ENCODE results near the gene SERTAD4. TPM values are rescaled to one million over a fixed set of nuclear protein-coding genes. Genes with fewer than 3 reads are reported as not detected.

SERTAD4 gene
- total and polyA plus RNA-seq, 8 donors: 0.29 to 5.4 (median 2.5) TPM

DNA sequence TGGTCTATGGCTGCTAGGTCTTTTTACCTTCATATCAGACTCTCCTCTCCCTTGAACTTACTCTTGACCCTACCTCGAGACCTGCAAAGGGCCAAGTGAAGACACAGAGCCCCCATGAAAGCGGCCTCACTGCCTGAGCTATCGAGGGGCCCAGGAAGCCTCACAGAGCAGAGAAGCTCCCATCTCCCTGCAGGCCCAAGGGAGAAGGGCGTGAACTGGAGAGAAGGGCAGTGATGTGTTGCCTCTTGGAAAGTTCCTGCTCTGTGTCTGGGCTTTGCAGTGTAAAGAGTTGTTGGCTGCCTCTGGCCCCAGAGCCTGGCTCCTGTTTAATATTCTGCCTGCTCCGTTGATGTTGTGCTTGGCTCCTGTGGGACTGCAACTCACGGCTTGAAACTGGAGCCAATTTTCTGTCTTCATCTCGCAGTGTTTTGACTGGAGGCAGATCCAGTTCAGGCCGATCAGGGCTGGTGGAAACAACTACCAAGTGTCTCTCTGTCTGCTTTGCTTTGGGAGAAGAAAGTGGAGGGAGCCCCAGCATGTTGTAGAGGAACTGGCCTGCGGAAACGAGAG, 4.3 kb downstream of the SERTAD4 start:
- intact Hi-C loops (cut with DNase I; ENCODE audit: low total_unique reads): no loop called here
- TF ChIP-seq EP300 (IDR thresholded peaks at IDR 0.05) (peak; percentile 36), POLR2A (IDR thresholded peaks at IDR 0.05) (no peak), POLR2AphosphoS5 (IDR thresholded peaks at IDR 0.05) (peak in 2 of 3 donors; percentile 51 to 76)
- TF ChIP-seq, protein P1, sequence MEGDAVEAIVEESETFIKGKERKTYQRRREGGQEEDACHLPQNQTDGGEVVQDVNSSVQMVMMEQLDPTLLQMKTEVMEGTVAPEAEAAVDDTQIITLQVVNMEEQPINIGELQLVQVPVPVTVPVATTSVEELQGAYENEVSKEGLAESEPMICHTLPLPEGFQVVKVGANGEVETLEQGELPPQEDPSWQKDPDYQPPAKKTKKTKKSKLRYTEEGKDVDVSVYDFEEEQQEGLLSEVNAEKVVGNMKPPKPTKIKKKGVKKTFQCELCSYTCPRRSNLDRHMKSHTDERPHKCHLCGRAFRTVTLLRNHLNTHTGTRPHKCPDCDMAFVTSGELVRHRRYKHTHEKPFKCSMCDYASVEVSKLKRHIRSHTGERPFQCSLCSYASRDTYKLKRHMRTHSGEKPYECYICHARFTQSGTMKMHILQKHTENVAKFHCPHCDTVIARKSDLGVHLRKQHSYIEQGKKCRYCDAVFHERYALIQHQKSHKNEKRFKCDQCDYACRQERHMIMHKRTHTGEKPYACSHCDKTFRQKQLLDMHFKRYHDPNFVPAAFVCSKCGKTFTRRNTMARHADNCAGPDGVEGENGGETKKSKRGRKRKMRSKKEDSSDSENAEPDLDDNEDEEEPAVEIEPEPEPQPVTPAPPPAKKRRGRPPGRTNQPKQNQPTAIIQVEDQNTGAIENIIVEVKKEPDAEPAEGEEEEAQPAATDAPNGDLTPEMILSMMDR (IDR thresholded peaks at IDR 0.05): no peak
- H3K9me3 ChIP-seq: no peaks in the 10 kb centered on the region
- peaks cover 25 to 74% (median 50%) of the 10 kb centered on the region in 4 donors for H3K4me1 ChIP-seq
- no peaks in the 10 kb centered on the region for H3K36me3 ChIP-seq
- peak in 1 of 2 donors; percentile 89 for DNase-seq
- no peak overlapping the region for H3K4me3 ChIP-seq
- peak overlapping the region in 4 of 5 donors; percentile 48 to 79 (median 64) for H3K27ac ChIP-seq
- 21 to 43% (median 30%) methylated on average over 10 of the region's 10 CpGs for WGBS, 5 donors
- peaks cover 0 to 29% (median 20%) of the 10 kb centered on the region in 3 donors for H3K27me3 ChIP-seq

- no peaks in the 10 kb centered on the region for H3K9me3 ChIP-seq
- peak in 1 of 2 donors; percentile 42 for DNase-seq
- TF ChIP-seq, protein P1 (IDR thresholded peaks at IDR 0.05): no peak
- TF ChIP-seq POLR2AphosphoS5 (IDR thresholded peaks at IDR 0.05) (no peak), EP300 (IDR thresholded peaks at IDR 0.05) (no peak), POLR2A (IDR thresholded peaks at IDR 0.05) (no peak)
- intact Hi-C loops (cut with DNase I; ENCODE audit: low total_unique reads): no loop called here
- H3K27ac ChIP-seq: peak overlapping the region in 4 of 5 donors; percentile 48 to 79 (median 64)
- peaks cover 21 to 68% (median 45%) of the 10 kb centered on the region in 4 donors for H3K4me1 ChIP-seq
- 48 to 82% (median 62%) methylated on average over 5 of the region's 5 CpGs for WGBS, 5 donors
- no peak overlapping the region for H3K4me3 ChIP-seq
- no peaks in the 10 kb centered on the region for H3K36me3 ChIP-seq
- peaks cover 0 to 23% (median 16%) of the 10 kb centered on the region in 3 donors for H3K27me3 ChIP-seq
Observed at GRCh38 chr1:210237479-210237878, 4.9 kb downstream of the SERTAD4 start.

GRCh38 chr1:210237981-210238380, 5.4 kb downstream of the SERTAD4 start:
- intact Hi-C loops (cut with DNase I; ENCODE audit: low total_unique reads): no loop called here
- H3K4me1 ChIP-seq: peaks cover 19 to 66% (median 43%) of the 10 kb centered on the region in 4 donors

DNA sequence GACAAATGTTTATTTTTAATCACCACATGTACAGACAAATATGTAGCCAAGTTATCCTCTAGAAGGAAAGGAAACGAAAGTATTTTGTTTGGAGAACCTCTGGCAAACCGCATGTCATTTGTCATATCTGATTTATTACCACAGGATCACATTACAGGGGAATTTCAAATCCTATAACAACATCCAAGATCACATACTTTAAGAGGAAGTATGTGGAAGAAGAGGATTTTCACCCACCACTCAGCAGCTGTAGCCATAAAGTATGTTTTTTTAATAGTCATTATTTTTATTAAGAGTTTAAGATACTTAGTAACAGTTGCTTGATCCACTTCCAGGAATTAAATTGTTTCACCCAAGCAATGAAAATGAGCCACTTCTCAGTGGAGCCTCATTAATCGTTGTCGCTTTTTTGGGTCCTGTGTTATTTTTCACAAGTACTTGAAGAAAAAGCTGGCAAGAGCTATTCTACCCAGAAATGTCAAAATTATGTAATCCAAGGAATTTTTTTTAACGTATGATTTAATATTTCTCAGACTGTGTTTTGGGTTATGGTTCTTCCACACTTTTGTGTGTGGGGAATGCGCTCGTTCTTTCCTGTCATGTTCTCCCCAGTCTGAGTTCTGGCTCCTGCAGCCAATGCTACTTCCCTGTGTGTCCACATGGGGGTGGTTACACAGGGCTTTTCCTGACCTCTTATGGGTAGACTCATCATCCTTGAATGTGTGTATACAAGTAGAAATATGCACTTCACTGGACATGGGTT, 6.9 kb downstream of the SERTAD4 start:
- Histone ChIP-seq H3K27ac (peak overlapping the region in 3 of 5 donors; percentile 3 to 40 (median 16)), H3K36me3 (no peaks in the 10 kb centered on the region), H3K27me3 (peaks cover 0 to 3% (median 0%) of the 10 kb centered on the region in 3 donors), H3K9me3 (no peaks in the 10 kb centered on the region), H3K4me1 (peaks cover 8 to 50% (median 30%) of the 10 kb centered on the region in 4 donors), H3K4me3 (no peak overlapping the region)
- DNase-seq: peak in 1 of 2 donors; percentile 66
- intact Hi-C loops (cut with DNase I; ENCODE audit: low total_unique reads): no loop called here
- TF ChIP-seq, protein P1 (IDR thresholded peaks at IDR 0.05): peak in 4 of 7 experiments; percentile 18 to 45 (median 25)
- TF ChIP-seq POLR2AphosphoS5 (IDR thresholded peaks at IDR 0.05): peak in 1 of 3 donors; percentile 49
- TF ChIP-seq POLR2A (IDR thresholded peaks at IDR 0.05): no peak
- WGBS, 5 donors: 45 to 58% (median 53%) methylated on average over 7 of the region's 7 CpGs

More at GRCh38 chr1:210237981-210238380, 5.4 kb downstream of the SERTAD4 start:
- H3K27me3 ChIP-seq: peaks cover 0 to 18% (median 12%) of the 10 kb centered on the region in 3 donors
- TF ChIP-seq POLR2AphosphoS5 (IDR thresholded peaks at IDR 0.05) (no peak), POLR2A (IDR thresholded peaks at IDR 0.05) (no peak), EP300 (IDR thresholded peaks at IDR 0.05) (no peak)
- TF ChIP-seq, protein P1 (IDR thresholded peaks at IDR 0.05): no peak
- H3K36me3 ChIP-seq: no peaks in the 10 kb centered on the region
- 79 to 93% (median 83%) methylated on average over 6 to 8 of the region's 8 CpGs for WGBS, 5 donors
- H3K27ac ChIP-seq: peak overlapping the region in 4 of 5 donors; percentile 48 to 79 (median 64)
- no peaks in the 10 kb centered on the region for H3K9me3 ChIP-seq
- H3K4me3 ChIP-seq: no peak overlapping the region
- no peak for DNase-seq
